HepG2 (cell line): ENCODE data around the gene MATR3. TPM values are rescaled to one million over a fixed set of nuclear protein-coding genes. Genes with fewer than 3 reads are reported as not detected.

Experiments
- ARID2 ChIP-seq: sonication (generic); formaldehyde crosslinking; IDR thresholded peaks from 2 replicates; pipeline ENCODE4 v1.8.1; 2022; ENCODE audit warnings: mild to moderate bottlenecking, missing genetic modification reagents, borderline replicate concordance
- GATAD2A ChIP-seq: IDR thresholded peaks from 2 replicates; pipeline ENCODE4 v1.6.1; 2016
- JUN ChIP-seq: sonication (generic); formaldehyde crosslinking; IDR thresholded peaks from 2 replicates; pipeline ENCODE4 v1.4.0; 2020; ENCODE audit warnings: mild to moderate bottlenecking, missing genetic modification reagents
- KAT2B ChIP-seq: fragments of 150-350 bp; IDR thresholded peaks from 2 replicates; pipeline ENCODE4 v1.6.1; 2014; ENCODE audit warnings: low read depth, low read length, borderline replicate concordance
- KLF15 ChIP-seq: sonication (generic); formaldehyde crosslinking; IDR thresholded peaks from 2 replicates; pipeline ENCODE4 v1.8.1; 2023; ENCODE audit warnings: borderline replicate concordance, mild to moderate bottlenecking, inconsistent platforms, missing genetic modification reagents, mixed read lengths
- NBN ChIP-seq: fragments of 450-650 bp; conservative IDR thresholded peaks from 2 replicates; pipeline ENCODE4 v1.6.1; 2017
- NFKBIZ ChIP-seq: IDR thresholded peaks from 2 replicates; pipeline ENCODE4 v1.6.1; 2018; ENCODE audit warnings: missing genetic modification reagents, missing compliant biosample characterization
- RBFOX2 ChIP-seq: fragments of 200-400 bp; formaldehyde crosslinking; IDR thresholded peaks from 2 replicates; pipeline ENCODE4 v1.6.1; 2017; ENCODE audit warnings: low read depth, mild to moderate bottlenecking, low read length
- SP1 ChIP-seq, 2 experiments: fragments of 450-650 bp in 1 of 2; sonication (generic) in 1 of 2; formaldehyde crosslinking in 1 of 2; IDR thresholded peaks; 2 replicates each; pipeline versions ENCODE4 v1.4.0 to v1.6.1; 2016 to 2020; ENCODE audit warnings: missing genetic modification reagents in 1 of 2
- SP2 ChIP-seq: sonication (generic); formaldehyde crosslinking; IDR thresholded peaks from 2 replicates; pipeline ENCODE4 v1.5.1; 2020; ENCODE audit warnings: mild to moderate bottlenecking, missing genetic modification reagents
- ZNF12 ChIP-seq: sonication (generic); formaldehyde crosslinking; IDR thresholded peaks from 2 replicates; pipeline ENCODE4 v1.5.0; 2020; ENCODE audit warnings: missing genetic modification reagents
- ZNF605 ChIP-seq: sonication (generic); formaldehyde crosslinking; IDR thresholded peaks from 2 replicates; pipeline ENCODE4 v1.8.0; 2022; ENCODE audit warnings: mild to moderate bottlenecking, missing genetic modification reagents
- ZNF781 ChIP-seq: sonication (generic); formaldehyde crosslinking; IDR thresholded peaks from 2 replicates; pipeline ENCODE4 v1.5.1; 2020; ENCODE audit warnings: borderline replicate concordance, mild to moderate bottlenecking, missing genetic modification reagents; ENCODE audit errors: not compliant biosample characterization
- polyA plus RNA-seq, 8 experiments: library from polyadenylated mRNA; depleted of rRNA in 3 of 8; stranded (reverse) in 7 of 8; unstranded in 1 of 8; fragments of >200 nt; fragmentation: Illumina TruSeq in 4 of 8; extraction: Trizol in 4 of 8; gene quantifications; 2 replicates each; pipeline versions ENCODE4 v1.2.1 to v1.2.3, GENCODE V29; 2011 to 2016; ENCODE audit warnings: low read depth in 4 of 8, missing spikeins in 1 of 8, mixed read lengths in 1 of 8; ENCODE audit not compliant: insufficient read depth in 1 of 8
- total RNA-seq, 5 experiments: library from RNA; depleted of rRNA; stranded (reverse); fragments of >200 nt; fragmentation: Illumina TruSeq; extraction: Trizol; gene quantifications; 2 replicates each; pipeline ENCODE4 v1.2.3, GENCODE V29; 2016; ENCODE audit warnings: low read depth in 1 of 5
- TF ChIP-seq, protein P1 (sequence below): sonication (generic); formaldehyde crosslinking; IDR thresholded peaks from 2 replicates; pipeline ENCODE4 v1.4.0; 2020; ENCODE audit warnings: missing genetic modification reagents
- TF ChIP-seq, protein P2 (sequence below): sonication (generic); formaldehyde crosslinking; IDR thresholded peaks from 2 replicates; pipeline ENCODE4 v1.5.1; 2020; ENCODE audit warnings: mild to moderate bottlenecking, missing genetic modification reagents
- TF ChIP-seq, protein P3 (sequence below): sonication (generic); formaldehyde crosslinking; IDR thresholded peaks from 2 replicates; pipeline ENCODE4 v1.4.0; 2020; ENCODE audit warnings: missing genetic modification reagents
- TF ChIP-seq, protein P4 (sequence below): sonication (generic); formaldehyde crosslinking; conservative IDR thresholded peaks from 2 replicates; pipeline ENCODE4 v1.4.0; 2020; ENCODE audit warnings: missing genetic modification reagents

Gene MATR3
- total and polyA plus RNA-seq, 2 of the 13 experiments (the other 11 are each of a cell fraction or from before 2014, with no cell fraction given), result 94.2 to 341 TPM

DNA sequence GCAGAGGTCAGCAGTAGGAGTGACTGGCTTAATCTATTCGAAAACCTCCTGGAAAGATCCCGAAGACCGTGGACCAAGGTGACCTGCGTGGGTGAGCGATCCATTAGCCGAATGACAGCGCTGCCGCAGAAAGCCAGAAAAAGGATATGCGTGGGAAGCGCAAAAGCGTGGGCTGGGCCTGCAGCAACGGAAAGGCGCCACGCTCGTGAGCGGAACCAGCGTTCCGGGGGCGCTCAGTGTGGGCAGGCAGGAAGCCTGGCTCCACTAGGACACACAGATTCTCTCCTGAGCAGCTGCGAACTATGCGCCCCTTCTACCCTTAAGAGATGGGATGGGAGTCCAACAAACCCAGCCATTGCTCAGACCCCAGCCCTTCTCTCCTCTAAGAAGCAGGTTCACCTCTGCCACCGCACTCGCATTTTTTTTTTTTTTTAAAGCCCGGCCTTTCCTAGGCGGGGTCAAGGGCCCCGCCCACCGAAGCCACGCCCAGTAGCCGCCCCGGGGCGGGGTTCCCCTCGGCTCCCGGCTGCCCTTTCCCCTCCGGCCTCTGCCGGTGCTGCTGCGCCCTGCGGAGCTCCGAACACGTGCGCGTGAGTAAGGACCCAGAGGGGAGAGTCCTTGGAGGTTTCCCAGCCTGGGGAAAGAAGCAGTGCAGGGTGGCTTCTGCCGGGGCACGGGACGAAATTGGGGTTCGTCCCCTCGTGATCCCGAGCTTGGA lies 19.8 kb upstream of the MATR3 start (continued):
- TF ChIP-seq NFKBIZ (CRISPR knock-in tag) (0 out of 2 replicates have a peak, but pooled peaks have one; percentile 20), ARID2 (CRISPR knock-in tag) (no peak), KAT2B (no peak), NBN (no peak), ZNF605 (CRISPR knock-in tag) (0 out of 2 replicates have a peak, but pooled peaks have one; percentile 66), GATAD2A (CRISPR knock-in tag) (0 out of 2 replicates have a peak, but pooled peaks have one; percentile 46), SP2 (no peak), JUN (no peak), KLF15 (CRISPR knock-in tag) (no peak; the same call in 1 of the 2 replicates), RBFOX2 (peak; percentile 93), ZNF12 (CRISPR knock-in tag) (0 out of 2 replicates have a peak, but pooled peaks have one; percentile 31), ZNF781 (no peak), SP1 (IDR thresholded peaks at IDR 0.05) (no peak), SP1 (CRISPR knock-in tag; IDR thresholded peaks at IDR 0.05) (peak; percentile 80)
- TF ChIP-seq, protein P1, sequence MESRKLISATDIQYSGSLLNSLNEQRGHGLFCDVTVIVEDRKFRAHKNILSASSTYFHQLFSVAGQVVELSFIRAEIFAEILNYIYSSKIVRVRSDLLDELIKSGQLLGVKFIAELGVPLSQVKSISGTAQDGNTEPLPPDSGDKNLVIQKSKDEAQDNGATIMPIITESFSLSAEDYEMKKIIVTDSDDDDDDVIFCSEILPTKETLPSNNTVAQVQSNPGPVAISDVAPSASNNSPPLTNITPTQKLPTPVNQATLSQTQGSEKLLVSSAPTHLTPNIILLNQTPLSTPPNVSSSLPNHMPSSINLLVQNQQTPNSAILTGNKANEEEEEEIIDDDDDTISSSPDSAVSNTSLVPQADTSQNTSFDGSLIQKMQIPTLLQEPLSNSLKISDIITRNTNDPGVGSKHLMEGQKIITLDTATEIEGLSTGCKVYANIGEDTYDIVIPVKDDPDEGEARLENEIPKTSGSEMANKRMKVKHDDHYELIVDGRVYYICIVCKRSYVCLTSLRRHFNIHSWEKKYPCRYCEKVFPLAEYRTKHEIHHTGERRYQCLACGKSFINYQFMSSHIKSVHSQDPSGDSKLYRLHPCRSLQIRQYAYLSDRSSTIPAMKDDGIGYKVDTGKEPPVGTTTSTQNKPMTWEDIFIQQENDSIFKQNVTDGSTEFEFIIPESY (CRISPR knock-in tag), result 0 out of 2 replicates have a peak, but pooled peaks have one; percentile 32
- TF ChIP-seq, protein P2, sequence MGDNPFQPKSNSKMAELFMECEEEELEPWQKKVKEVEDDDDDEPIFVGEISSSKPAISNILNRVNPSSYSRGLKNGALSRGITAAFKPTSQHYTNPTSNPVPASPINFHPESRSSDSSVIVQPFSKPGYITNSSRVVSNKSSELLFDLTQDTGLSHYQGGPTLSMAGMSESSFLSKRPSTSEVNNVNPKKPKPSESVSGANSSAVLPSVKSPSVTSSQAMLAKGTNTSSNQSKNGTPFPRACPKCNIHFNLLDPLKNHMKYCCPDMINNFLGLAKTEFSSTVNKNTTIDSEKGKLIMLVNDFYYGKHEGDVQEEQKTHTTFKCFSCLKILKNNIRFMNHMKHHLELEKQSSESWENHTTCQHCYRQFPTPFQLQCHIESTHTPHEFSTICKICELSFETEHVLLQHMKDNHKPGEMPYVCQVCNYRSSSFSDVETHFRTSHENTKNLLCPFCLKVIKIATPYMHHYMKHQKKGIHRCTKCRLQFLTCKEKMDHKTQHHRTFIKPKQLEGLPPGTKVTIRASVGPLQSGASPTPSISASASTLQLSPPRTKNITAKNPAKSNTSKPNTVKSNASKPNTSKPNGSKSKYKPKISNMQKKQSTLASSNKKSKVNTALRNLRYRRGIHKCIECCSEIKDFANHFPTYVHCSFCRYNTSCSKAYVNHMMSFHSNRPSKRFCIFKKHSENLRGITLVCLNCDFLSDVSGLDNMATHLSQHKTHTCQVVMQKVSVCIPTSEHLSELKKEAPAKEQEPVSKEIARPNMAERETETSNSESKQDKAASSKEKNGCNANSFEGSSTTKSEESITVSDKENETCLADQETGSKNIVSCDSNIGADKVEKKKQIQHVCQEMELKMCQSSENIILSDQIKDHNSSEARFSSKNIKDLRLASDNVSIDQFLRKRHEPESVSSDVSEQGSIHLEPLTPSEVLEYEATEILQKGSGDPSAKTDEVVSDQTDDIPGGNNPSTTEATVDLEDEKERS (CRISPR knock-in tag), result 0 out of 2 replicates have a peak, but pooled peaks have one; percentile 20
- TF ChIP-seq, protein P3, sequence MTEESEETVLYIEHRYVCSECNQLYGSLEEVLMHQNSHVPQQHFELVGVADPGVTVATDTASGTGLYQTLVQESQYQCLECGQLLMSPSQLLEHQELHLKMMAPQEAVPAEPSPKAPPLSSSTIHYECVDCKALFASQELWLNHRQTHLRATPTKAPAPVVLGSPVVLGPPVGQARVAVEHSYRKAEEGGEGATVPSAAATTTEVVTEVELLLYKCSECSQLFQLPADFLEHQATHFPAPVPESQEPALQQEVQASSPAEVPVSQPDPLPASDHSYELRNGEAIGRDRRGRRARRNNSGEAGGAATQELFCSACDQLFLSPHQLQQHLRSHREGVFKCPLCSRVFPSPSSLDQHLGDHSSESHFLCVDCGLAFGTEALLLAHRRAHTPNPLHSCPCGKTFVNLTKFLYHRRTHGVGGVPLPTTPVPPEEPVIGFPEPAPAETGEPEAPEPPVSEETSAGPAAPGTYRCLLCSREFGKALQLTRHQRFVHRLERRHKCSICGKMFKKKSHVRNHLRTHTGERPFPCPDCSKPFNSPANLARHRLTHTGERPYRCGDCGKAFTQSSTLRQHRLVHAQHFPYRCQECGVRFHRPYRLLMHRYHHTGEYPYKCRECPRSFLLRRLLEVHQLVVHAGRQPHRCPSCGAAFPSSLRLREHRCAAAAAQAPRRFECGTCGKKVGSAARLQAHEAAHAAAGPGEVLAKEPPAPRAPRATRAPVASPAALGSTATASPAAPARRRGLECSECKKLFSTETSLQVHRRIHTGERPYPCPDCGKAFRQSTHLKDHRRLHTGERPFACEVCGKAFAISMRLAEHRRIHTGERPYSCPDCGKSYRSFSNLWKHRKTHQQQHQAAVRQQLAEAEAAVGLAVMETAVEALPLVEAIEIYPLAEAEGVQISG (CRISPR knock-in tag), result peak; percentile 73; the same call in 1 of the 2 replicates
- TF ChIP-seq, protein P4, sequence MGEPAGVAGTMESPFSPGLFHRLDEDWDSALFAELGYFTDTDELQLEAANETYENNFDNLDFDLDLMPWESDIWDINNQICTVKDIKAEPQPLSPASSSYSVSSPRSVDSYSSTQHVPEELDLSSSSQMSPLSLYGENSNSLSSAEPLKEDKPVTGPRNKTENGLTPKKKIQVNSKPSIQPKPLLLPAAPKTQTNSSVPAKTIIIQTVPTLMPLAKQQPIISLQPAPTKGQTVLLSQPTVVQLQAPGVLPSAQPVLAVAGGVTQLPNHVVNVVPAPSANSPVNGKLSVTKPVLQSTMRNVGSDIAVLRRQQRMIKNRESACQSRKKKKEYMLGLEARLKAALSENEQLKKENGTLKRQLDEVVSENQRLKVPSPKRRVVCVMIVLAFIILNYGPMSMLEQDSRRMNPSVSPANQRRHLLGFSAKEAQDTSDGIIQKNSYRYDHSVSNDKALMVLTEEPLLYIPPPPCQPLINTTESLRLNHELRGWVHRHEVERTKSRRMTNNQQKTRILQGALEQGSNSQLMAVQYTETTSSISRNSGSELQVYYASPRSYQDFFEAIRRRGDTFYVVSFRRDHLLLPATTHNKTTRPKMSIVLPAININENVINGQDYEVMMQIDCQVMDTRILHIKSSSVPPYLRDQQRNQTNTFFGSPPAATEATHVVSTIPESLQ (CRISPR knock-in tag), result no peak
